Right lobe of liver (tissue), 4 donors: ENCODE measurements around the gene SMG1.

ENCODE experiments used
- POLR2A ChIP-seq: fragments of 450-650 bp; IDR thresholded peaks from one replicate; pipeline ENCODE4 v1.6.1; 2017; ENCODE audit warnings: antibody characterized with exemption, mild to moderate bottlenecking
- TF ChIP-seq, protein P1 (sequence below), 4 donors: fragments of 200-600 bp in 3 of 4; fragments of 450-650 bp in 1 of 4; IDR thresholded peaks; one replicate each; pipeline versions ENCODE4 v1.5.1 to v1.8.0; 2016 to 2022; ENCODE audit warnings: antibody characterized with exemption in 4 of 4, mild to moderate bottlenecking in 2 of 4
- donor health status: DM: no; HTN: no; CAD: no.
- donor health status: DM: no; HTN: no; CAD: no.
- donor health status: DM: no; HTN: yes; CAD: no.

DNA sequence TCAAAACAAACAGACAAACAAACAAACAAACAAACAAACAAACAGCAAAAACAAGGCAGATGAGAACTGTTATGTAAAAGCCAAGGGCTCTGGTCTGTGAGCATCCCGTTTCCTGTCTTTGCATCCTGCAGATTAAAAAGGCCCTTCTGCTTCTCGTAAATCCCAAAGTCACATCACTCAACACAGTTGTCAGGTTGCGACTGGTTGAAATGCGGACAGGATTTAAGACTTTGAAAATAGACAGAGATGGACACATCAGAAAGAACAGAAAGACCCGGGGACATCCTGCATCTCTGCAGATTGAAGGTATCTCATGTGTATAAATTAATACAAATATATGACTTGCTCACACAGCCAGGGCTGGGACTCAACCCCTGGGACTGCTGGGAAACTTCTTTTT lies 39.3 kb upstream of the SMG1 start:
- TF ChIP-seq, protein P1, sequence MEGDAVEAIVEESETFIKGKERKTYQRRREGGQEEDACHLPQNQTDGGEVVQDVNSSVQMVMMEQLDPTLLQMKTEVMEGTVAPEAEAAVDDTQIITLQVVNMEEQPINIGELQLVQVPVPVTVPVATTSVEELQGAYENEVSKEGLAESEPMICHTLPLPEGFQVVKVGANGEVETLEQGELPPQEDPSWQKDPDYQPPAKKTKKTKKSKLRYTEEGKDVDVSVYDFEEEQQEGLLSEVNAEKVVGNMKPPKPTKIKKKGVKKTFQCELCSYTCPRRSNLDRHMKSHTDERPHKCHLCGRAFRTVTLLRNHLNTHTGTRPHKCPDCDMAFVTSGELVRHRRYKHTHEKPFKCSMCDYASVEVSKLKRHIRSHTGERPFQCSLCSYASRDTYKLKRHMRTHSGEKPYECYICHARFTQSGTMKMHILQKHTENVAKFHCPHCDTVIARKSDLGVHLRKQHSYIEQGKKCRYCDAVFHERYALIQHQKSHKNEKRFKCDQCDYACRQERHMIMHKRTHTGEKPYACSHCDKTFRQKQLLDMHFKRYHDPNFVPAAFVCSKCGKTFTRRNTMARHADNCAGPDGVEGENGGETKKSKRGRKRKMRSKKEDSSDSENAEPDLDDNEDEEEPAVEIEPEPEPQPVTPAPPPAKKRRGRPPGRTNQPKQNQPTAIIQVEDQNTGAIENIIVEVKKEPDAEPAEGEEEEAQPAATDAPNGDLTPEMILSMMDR (IDR thresholded peaks at IDR 0.05) = no peak
- no peak for TF ChIP-seq POLR2A
